Upper lobe of left lung (tissue), 4 donors: Measurements from ENCODE around the gene OR8B2.

Experiments
- CTCF ChIP-seq, 6 experiments: fragments of 450-650 bp in 4 of 6; fragments of 200-600 bp in 2 of 6; sonication (generic) in 2 of 6; IDR thresholded peaks; one replicate each; pipeline ENCODE4 v1.5.1; 2016 to 2019; ENCODE audit warnings: antibody characterized with exemption in 6 of 6
- EP300 ChIP-seq, 4 donors: sonication (generic); formaldehyde crosslinking; IDR thresholded peaks; one replicate each; pipeline ENCODE4 v1.5.1; 2017; ENCODE audit warnings: antibody characterized with exemption in 4 of 4, control low read depth in 2 of 4
- POLR2AphosphoS5 ChIP-seq, 2 donors: sonication (generic); formaldehyde crosslinking; IDR thresholded peaks; one replicate each; pipeline ENCODE4 v1.5.1; 2017; ENCODE audit warnings: antibody characterized with exemption in 2 of 2

- TF ChIP-seq CTCF (IDR thresholded peaks at IDR 0.05) (no peak), POLR2AphosphoS5 (IDR thresholded peaks at IDR 0.05) (no peak), EP300 (IDR thresholded peaks at IDR 0.05) (no peak)
Measured at GRCh38 chr11:124344346-124344745, 40.0 kb downstream of the OR8B2 start.
